Suprapubic skin (tissue), 4 donors: ENCODE data around the gene SLC2A4RG.

Experiments used
- EP300 ChIP-seq: sonication (generic); formaldehyde crosslinking; IDR thresholded peaks from one replicate; pipeline ENCODE4 v1.6.1; 2017; ENCODE audit warnings: antibody characterized with exemption
- POLR2A ChIP-seq, 2 donors: fragments of 450-650 bp; IDR thresholded peaks; one replicate each; pipeline ENCODE4 v1.6.1; 2017; ENCODE audit warnings: antibody characterized with exemption in 2 of 2, mild to moderate bottlenecking in 2 of 2, moderate library complexity in 2 of 2
- POLR2AphosphoS5 ChIP-seq, 3 donors: sonication (generic); formaldehyde crosslinking; IDR thresholded peaks; one replicate each; pipeline ENCODE4 v1.6.1; 2017; ENCODE audit warnings: antibody characterized with exemption in 3 of 3
- TF ChIP-seq, protein P1 (sequence below), 2 donors: fragments of 200-600 bp in 1 of 2; fragments of 450-650 bp in 1 of 2; sonication (generic) in 1 of 2; IDR thresholded peaks; one replicate each; pipeline ENCODE4 v1.5.1; 2016 to 2019; ENCODE audit warnings: antibody characterized with exemption in 2 of 2, mild to moderate bottlenecking in 1 of 2, moderate library complexity in 1 of 2

DNA sequence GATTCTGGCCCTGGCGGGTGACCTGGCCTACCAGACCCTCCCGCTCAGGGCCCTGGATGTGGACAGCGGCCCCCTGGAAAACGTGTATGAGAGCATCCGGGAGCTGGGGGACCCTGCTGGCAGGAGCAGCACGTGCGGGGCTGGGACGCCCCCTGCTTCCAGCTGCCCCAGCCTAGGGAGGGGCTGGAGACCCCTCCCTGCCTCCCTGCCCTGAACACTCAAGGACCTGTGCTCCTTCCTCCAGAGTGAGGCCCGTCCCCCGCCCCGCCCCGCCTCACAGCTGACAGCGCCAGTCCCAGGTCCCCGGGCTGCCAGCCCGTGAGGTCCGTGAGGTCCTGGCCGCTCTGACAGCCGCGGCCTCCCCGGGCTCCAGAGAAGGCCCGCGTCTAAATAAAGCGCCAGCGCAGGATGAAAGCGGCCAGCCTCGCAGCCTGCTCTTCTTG lies 868 bp upstream of the SLC2A4RG start:
- TF ChIP-seq, protein P1, sequence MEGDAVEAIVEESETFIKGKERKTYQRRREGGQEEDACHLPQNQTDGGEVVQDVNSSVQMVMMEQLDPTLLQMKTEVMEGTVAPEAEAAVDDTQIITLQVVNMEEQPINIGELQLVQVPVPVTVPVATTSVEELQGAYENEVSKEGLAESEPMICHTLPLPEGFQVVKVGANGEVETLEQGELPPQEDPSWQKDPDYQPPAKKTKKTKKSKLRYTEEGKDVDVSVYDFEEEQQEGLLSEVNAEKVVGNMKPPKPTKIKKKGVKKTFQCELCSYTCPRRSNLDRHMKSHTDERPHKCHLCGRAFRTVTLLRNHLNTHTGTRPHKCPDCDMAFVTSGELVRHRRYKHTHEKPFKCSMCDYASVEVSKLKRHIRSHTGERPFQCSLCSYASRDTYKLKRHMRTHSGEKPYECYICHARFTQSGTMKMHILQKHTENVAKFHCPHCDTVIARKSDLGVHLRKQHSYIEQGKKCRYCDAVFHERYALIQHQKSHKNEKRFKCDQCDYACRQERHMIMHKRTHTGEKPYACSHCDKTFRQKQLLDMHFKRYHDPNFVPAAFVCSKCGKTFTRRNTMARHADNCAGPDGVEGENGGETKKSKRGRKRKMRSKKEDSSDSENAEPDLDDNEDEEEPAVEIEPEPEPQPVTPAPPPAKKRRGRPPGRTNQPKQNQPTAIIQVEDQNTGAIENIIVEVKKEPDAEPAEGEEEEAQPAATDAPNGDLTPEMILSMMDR (IDR thresholded peaks at IDR 0.05) = no peak
- TF ChIP-seq POLR2AphosphoS5 (IDR thresholded peaks at IDR 0.05) = no peak
- TF ChIP-seq POLR2A (IDR thresholded peaks at IDR 0.05) = no peak
- TF ChIP-seq EP300 = no peak
